22Rv1 (cell line): ENCODE results near the gene TEKT2.

Source experiments
- ZFX ChIP-seq: fragments of 450-650 bp; IDR thresholded peaks from 2 replicates; pipeline ENCODE4 v1.6.1; 2017; ENCODE audit warnings: antibody characterized with exemption, borderline replicate concordance
- TF ChIP-seq, protein P1 (sequence below): fragments of 450-650 bp; IDR thresholded peaks from 2 replicates; pipeline ENCODE4 v1.5.1; 2017; ENCODE audit warnings: mild to moderate bottlenecking

GRCh38 chr1:36051821-36052220 lies 32.1 kb upstream of the TEKT2 start:
- TF ChIP-seq, protein P1, sequence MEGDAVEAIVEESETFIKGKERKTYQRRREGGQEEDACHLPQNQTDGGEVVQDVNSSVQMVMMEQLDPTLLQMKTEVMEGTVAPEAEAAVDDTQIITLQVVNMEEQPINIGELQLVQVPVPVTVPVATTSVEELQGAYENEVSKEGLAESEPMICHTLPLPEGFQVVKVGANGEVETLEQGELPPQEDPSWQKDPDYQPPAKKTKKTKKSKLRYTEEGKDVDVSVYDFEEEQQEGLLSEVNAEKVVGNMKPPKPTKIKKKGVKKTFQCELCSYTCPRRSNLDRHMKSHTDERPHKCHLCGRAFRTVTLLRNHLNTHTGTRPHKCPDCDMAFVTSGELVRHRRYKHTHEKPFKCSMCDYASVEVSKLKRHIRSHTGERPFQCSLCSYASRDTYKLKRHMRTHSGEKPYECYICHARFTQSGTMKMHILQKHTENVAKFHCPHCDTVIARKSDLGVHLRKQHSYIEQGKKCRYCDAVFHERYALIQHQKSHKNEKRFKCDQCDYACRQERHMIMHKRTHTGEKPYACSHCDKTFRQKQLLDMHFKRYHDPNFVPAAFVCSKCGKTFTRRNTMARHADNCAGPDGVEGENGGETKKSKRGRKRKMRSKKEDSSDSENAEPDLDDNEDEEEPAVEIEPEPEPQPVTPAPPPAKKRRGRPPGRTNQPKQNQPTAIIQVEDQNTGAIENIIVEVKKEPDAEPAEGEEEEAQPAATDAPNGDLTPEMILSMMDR = no peak
- TF ChIP-seq ZFX = no peak
